H1 (cell line): ENCODE data around the gene ST6GALNAC2. TPM values are rescaled to one million over a fixed set of nuclear protein-coding genes. Genes with fewer than 3 reads are reported as not detected.
A peak's percentile ranks its signal among the peaks of the same experiment; 100 is the strongest.

ENCODE experiments used
- BACH1 ChIP-seq: IDR thresholded peaks from 2 replicates; pipeline ENCODE4 v1.6.1; 2012; ENCODE audit warnings: low read length, improper control_type of control experiment
- CBX5 ChIP-seq: fragments of 300-800, 300-1000 bp; sonication (generic); IDR thresholded peaks from 2 replicates; pipeline ENCODE4 v1.7.1; 2016; ENCODE audit warnings: antibody characterized with exemption, low read length, low read depth
- EP300 ChIP-seq, 2 experiments: IDR thresholded peaks; 1 replicate in 1 of 2; 2 replicates in 1 of 2; pipeline ENCODE4 v1.6.1; 2011 to 2012; ENCODE audit warnings: low read depth in 2 of 2, low read length in 2 of 2, mild to moderate bottlenecking in 2 of 2, borderline replicate concordance in 1 of 2, inconsistent platforms in 1 of 2, moderate library complexity in 1 of 2
- HDAC2 ChIP-seq, 2 experiments: fragments of 300-600 bp in 1 of 2; sonication (generic) in 1 of 2; IDR thresholded peaks; 2 replicates each; pipeline ENCODE4 v1.6.1; 2011 to 2012; ENCODE audit warnings: low read depth in 2 of 2, low read length in 2 of 2, mild to moderate bottlenecking in 2 of 2, moderate library complexity in 2 of 2, borderline replicate concordance in 1 of 2, inconsistent platforms in 1 of 2
- JUND ChIP-seq: IDR thresholded peaks from 2 replicates; pipeline ENCODE4 v1.6.1; 2011; ENCODE audit warnings: mild to moderate bottlenecking, improper control_type of control experiment, low read length
- KDM1A ChIP-seq: fragments of 200-600, 300-600 bp; sonication (generic); IDR thresholded peaks from 2 replicates; pipeline ENCODE4 v1.7.1; 2016; ENCODE audit warnings: mild to moderate bottlenecking, low read length, borderline replicate concordance
- KDM4A ChIP-seq: IDR thresholded peaks from one replicate; pipeline ENCODE4 v1.7.1; 2012; ENCODE audit warnings: low read depth, mild to moderate bottlenecking, moderate library complexity, low read length, inconsistent platforms; ENCODE audit not compliant: severe bottlenecking
- RAD21 ChIP-seq, 2 experiments: IDR thresholded peaks in 1 of 2; conservative IDR thresholded peaks in 1 of 2; 2 replicates each; pipeline ENCODE4 v1.6.1; 2011; ENCODE audit warnings: low read depth in 2 of 2, low read length in 2 of 2, improper control_type of control experiment in 1 of 2, inconsistent platforms in 1 of 2, mild to moderate bottlenecking in 1 of 2, moderate library complexity in 1 of 2
- RXRA ChIP-seq: IDR thresholded peaks from 2 replicates; pipeline ENCODE4 v1.6.1; 2011; ENCODE audit warnings: low read depth, mild to moderate bottlenecking, low read length, moderate library complexity; ENCODE audit not compliant: insufficient read depth
- SAP30 ChIP-seq: fragments of 300-600 bp; sonication (generic); IDR thresholded peaks from 2 replicates; pipeline ENCODE4 v1.7.1; 2012; ENCODE audit warnings: low read length, moderate library complexity, mild to moderate bottlenecking, inconsistent platforms; ENCODE audit not compliant: insufficient read depth, insufficient replicate concordance
- polyA plus RNA-seq, 7 experiments: library from polyadenylated mRNA; depleted of rRNA in 3 of 7; stranded (reverse) in 5 of 7; unstranded in 2 of 7; fragments of >200 nt in 5 of 7; fragments of 200-250 nt in 2 of 7; gene quantifications; 1 replicate in 5 of 7; 2 replicates in 1 of 7; 4 replicates in 1 of 7; pipeline versions ENCODE4 v1.2.1 to v1.2.3, GENCODE V29; 2011 to 2013; ENCODE audit warnings: missing spikeins in 2 of 7, mixed read lengths in 2 of 7
- total RNA-seq: library from RNA; stranded (reverse); fragmentation: NEBNext Ultra II Directional; extraction: Animal tissue kit (Norgen Biotek cat#: 25700); gene quantifications from 2 replicates; pipeline ENCODE4 v1.2.1, GENCODE V29; 2021

The ST6GALNAC2 gene
- total and polyA plus RNA-seq, 2 of the 8 experiments (the other 6 are each of a cell fraction or from before 2014, with no cell fraction given), result 0.09 TPM; not detected in 1

GRCh38 chr17:76557368-76558197 is 28.1 kb downstream of the ST6GALNAC2 start (continued):
- TF ChIP-seq RAD21 (IDR thresholded peaks at IDR 0.05 in 1 of 2, conservative IDR thresholded peaks at IDR 0.05 in 1 of 2; ENCODE audit: low read depth in 2 of 2, low read length in 2 of 2), result peak; percentile 30 to 34; a peak in 3 of 4 replicates
- TF ChIP-seq RXRA, result 0 out of 2 replicates have a peak, but pooled peaks have one; percentile 71
- TF ChIP-seq SAP30, result peak; percentile 36
- TF ChIP-seq BACH1, result peak; percentile 82
- TF ChIP-seq JUND, result 0 out of 2 replicates have a peak, but pooled peaks have one; percentile 25
- TF ChIP-seq KDM4A, result peak; percentile 92
- no peak for TF ChIP-seq CBX5
- no peak for TF ChIP-seq KDM1A
- TF ChIP-seq HDAC2 (IDR thresholded peaks at IDR 0.05; ENCODE audit: borderline replicate concordance in 1 of 2, low read depth in 2 of 2, low read length in 2 of 2), result peak; percentile 53 to 78; a peak in 1 of 4 replicates
- TF ChIP-seq EP300 (IDR thresholded peaks at IDR 0.05; ENCODE audit: borderline replicate concordance in 1 of 2, low read depth in 2 of 2, low read length in 2 of 2), result no peak
